Vagina (tissue), 2 donors: Measurements from ENCODE around the gene CXCL6.

Source experiments
- CTCF ChIP-seq, 3 experiments: fragments of 450-650 bp in 2 of 3; fragments of 200-600 bp in 1 of 3; sonication (generic) in 1 of 3; IDR thresholded peaks; one replicate each; pipeline ENCODE4 v1.5.1; 2017 to 2019; ENCODE audit warnings: antibody characterized with exemption in 3 of 3, mild to moderate bottlenecking in 2 of 3, moderate library complexity in 2 of 3
- POLR2A ChIP-seq, 2 donors: fragments of 450-650 bp; IDR thresholded peaks; one replicate each; pipeline ENCODE4 v1.6.1; 2017; ENCODE audit warnings: antibody characterized with exemption in 2 of 2, mild to moderate bottlenecking in 2 of 2, moderate library complexity in 2 of 2
- POLR2AphosphoS5 ChIP-seq, 2 donors: sonication (generic); formaldehyde crosslinking; IDR thresholded peaks; one replicate each; pipeline ENCODE4 v1.9.0; 2017; ENCODE audit warnings: antibody characterized with exemption in 2 of 2, mild to moderate bottlenecking in 2 of 2, low read depth in 1 of 2; ENCODE audit not compliant: insufficient read depth in 1 of 2

- TF ChIP-seq CTCF (IDR thresholded peaks at IDR 0.05) (no peak), POLR2AphosphoS5 (IDR thresholded peaks at IDR 0.05; ENCODE audit: insufficient read depth in 1 of 2, low read depth in 1 of 2) (no peak), POLR2A (IDR thresholded peaks at IDR 0.05) (no peak)
Observed at GRCh38 chr4:73847526-73848182, 11.2 kb downstream of the CXCL6 start.
